Measurements from ENCODE around the gene HDGFL2.

HDGFL2 gene

GRCh38 chr19:4472174-4472974, at the start of gene HDGFL2:
Gene HDGFL2, plus strand, starts transcription at chr19:4472297. Its CDS starts 54 bp downstream, at chr19:4472351.
- peak; percentile 93 for DNase-seq

DNA sequence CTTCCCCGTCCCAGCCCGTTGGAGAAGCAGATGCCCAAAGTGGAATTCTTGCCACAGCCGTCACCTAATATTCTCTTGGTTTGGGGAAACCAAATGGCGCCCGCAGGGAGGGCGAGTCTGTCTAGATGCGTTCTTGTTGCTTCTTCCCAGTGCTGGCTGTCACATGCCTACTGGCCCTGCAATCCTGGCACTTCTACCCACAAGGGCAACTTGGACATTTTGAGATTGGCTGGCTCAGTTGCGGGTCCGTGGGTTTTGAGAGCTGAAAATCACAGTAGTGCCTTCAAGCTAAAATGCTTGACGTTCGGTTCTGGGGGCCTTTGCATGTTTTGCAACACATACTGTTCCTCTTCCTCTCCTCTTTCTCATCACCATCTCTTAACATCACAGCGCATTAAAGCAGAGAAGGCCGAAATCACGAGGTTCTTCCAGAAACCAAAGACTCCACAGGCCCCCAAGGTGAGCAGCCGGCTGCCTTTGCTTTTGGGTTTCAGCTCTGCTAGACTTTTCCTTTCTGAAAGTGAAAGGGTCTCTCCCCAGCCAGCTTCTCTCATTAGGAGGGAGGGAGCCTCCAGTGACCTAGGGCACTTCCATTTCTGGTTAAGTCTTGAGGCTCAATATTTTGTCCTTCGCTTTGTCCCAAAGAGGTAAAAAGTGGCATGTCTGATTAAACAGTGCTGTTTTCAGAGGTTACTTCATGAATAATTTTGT, 48.5 kb upstream of the HDGFL2 start:
- DNase-seq: no peak

DNA sequence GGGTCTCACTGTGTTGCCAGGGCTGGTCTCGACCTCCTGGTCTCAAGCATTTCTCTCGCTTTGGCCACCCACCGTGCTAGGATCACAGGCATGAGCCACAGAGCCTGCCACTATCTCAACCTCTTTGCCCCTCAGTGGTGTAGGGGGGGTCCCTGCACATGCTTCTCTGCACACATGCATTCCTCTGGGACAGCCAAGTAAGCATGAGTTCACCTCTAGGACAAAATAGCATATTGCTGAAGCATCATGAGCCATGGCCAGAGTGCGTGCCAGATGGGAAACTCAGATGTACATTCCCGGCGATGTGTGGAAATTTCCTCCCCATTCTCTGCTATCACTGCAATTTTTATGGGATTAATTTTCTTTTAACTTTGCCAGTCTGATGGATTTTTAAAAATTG, 46.6 kb upstream of the HDGFL2 start:
- no peak for DNase-seq

- DNase-seq: no peak
These were observed 43.6 kb upstream of the HDGFL2 start for GRCh38 chr19:4428326-4428975.

- DNase-seq: no peak
These were observed 42.8 kb upstream of the HDGFL2 start for GRCh38 chr19:4429256-4429655.

DNA sequence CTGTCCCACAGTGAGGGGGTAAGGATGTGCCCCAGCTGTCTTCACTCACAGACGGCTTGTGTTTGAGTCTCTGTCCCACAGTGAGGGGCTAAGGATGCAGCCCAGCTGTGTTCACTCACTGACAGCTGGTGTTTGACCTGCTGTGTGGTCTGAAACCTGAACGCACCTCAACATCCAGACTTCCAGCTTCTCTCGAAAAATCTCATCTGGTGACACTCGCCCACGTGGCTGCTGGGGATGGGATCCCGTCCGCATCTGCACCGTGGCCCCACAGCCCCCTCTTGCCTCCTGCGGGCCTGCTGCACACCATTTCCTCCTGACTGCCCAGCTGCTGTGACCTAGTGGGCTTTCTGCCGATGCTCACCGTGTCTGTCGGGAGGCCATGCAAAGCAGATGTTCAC, 42.3 kb upstream of the HDGFL2 start:
- DNase-seq: no peak

DNA sequence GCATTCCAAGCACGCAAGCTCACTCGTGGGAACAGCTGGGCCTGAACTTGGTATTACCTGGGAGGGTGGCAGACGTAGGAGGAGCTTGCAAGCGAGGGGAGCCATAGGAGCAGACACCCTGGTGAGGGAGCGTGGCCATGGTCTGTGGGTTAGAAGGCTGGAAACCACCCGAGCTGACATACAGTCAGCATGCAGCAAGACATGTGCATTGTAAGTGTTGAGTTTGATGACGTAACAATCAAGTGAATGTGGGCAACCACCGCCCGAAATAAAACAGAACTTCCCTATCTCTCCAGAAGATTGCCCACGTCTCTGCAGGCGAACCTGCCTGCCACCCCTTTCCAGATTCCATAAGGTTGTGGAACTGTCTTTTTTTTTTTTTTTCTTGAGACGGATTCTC, 41.3 kb upstream of the HDGFL2 start:
- DNase-seq: no peak

- no peak for DNase-seq
These were observed 40.8 kb upstream of the HDGFL2 start for GRCh38 chr19:4431296-4431695.

DNA sequence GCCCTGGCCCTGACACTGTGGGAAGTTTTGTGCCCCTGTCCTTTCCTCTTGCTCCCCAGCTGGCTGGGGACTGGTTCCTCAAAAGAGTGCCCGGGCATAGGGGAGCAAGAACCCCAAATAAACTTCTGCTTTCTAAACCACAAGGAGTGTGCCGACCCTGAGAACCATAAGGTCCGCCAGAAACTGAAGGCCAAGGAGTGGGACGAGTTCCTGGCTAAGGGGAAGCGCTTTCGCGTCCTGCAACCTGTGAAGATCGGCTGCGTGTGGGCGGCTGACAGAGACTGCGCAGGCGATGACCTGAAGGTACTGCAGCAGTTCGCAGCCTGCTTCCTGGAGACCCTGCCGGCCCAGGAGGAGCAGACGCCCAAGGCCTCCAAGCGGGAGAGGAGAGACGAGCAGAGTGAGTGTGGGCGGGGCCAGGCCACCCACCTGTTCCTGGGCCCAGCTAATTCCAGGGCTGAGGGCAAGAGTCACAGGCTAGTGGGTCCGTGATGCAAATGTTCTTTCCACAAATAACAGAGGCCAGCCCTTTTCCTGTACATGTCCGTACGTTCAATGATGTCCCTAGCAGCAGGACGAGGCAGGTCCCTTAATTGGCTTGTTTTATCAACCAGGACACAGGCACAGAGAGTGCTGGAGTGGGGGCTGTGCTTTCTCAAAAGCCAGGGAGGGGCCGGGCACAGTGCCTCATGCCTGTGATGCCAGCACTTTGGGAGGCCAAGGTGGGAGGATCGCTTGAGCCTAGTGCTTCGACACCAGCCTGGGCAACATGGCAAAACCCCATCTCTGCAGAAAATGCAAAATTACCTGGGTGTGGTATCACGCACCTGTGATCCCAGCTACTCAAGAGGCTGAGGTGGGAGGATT, 40.1 kb upstream of the HDGFL2 start:
- no peak for DNase-seq

GRCh38 chr19:4432918-4433506, 39.1 kb upstream of the HDGFL2 start:
- no peak for DNase-seq

DNA sequence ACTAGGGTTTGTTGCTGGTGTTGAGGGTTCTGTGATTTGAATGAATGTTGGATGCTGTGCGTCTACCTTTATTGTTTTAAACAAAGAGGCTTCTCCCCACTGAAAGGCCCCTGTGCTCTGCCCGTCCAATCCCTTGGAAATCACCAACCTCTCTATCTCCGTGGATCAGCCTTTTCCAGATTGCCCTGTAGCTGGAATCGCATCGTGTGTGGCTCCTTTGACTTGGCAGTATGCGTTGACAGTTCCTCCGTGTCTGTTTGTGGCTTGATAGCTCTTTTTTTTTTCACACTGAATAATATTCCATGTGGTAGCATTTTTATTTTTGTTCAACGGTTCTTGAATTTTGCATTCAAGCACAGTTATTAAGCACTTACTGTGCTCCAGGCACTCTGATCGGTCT, 37.7 kb upstream of the HDGFL2 start:
- DNase-seq: no peak

DNA sequence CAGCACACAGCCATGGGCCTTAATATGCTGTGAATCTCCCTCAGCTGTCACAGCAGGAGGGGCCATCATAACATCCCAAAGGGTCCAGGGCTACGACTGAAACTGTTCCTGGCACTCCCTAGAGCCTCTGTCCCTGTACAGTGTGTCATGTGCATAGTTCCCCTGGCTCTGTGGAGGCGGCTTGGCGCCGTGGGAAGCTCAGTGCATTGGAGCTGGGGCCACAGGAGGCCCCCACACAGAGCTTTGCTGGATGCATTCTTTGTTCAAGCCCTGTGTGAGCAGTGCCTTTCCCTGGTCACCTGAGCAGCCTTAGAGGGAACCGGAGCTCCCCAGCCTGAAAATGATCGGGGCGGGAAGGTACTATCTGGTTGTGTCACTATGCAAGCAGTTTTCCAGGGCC, 35.9 kb upstream of the HDGFL2 start:
- no peak for DNase-seq

DNA sequence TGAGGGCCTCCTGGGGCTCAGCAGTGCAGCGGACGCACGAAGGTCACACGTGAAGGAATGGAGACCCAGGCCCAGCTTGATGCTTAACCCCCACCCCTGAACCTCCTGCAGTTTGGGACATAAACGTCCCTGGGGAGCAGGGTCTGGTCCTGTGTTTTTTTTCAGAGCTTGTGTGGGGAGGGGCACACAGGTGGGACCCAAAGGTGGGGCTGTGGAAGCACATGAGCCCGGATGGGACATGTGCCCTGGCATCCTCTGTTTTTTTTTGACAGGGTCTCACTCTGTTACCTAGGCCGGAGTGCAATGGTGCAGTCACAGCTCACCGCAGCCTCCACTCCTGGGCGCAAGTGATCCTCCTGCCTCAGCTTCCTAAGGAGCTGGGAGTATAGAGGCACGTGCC, 35.0 kb upstream of the HDGFL2 start:
- no peak for DNase-seq

DNA sequence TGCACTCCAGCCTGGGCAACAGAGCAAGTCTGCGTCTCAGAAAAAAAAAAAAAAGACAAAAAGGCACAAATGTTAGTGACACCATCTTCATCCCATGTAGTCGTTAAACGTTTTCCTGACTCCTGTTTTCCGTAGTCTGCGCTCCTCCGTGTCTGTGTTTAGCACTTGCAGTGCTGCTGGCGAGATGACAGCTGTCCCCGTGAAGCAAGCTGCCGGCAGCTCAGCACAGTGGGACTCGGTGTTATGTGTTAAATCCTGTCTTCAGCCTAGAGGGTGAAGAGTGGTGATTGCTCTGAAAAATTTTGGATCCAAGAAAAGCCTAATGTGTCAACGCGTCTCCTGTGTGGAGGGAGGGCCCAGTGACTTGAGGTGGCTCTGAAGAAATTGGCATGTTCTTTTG, 32.9 kb upstream of the HDGFL2 start:
- DNase-seq: no peak

DNA sequence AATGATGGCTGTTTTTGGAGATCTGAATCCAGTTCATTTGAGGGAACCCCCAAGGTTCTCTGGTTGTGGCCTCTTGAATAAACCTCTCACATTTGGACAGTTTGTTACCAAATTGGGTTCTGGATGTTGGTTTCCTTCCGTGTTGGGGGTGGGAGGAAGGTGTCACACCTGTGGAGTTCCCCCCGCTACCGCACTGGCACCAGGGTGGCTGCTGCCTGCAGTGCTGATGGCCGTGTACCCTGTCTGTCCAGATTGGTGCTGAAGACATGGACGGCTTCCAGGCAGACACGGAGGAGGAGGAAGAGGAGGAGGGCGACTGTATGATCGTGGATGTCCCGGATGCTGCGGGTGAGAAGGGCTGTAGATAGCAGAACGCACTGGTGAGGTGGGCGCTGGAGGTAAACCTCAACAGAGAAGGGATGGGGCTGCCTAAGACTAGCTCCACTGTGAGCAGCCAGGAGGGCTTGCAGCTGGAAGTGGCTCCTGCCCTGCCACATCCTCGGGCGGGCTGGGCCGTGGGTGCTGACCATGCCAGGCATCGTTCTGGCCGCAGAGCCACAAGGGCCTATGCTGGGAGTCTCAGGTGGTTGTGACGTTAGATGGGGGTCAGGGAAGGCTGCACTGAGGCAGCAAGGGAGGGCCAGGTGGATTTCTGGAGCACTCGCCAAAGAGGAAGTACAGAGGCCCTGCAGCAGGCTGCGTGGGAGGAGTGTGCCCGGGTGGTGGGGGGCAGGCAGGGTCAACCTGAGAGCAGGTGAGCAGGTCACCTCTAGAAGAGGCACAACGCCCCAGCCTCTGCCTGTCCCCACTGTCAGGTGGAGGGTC, 29.9 kb upstream of the HDGFL2 start:
- DNase-seq: no peak

DNA sequence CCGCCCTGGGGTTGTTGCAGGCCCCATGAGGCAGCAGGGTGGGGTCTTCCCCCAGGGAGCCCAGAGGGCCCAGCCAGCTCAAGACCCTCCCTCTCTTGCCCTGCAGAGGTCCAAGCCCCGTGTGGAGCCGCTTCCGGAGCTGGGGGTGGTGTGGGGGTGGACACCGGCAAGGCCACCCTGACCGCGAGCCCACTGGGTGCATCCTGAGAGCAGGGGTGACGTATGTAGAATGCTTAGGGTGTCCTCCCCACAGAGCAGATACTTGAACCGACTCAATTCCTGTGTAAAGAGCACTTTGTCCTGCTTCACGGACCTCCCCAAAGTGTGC, 29.3 kb upstream of the HDGFL2 start:
- DNase-seq: no peak

DNA sequence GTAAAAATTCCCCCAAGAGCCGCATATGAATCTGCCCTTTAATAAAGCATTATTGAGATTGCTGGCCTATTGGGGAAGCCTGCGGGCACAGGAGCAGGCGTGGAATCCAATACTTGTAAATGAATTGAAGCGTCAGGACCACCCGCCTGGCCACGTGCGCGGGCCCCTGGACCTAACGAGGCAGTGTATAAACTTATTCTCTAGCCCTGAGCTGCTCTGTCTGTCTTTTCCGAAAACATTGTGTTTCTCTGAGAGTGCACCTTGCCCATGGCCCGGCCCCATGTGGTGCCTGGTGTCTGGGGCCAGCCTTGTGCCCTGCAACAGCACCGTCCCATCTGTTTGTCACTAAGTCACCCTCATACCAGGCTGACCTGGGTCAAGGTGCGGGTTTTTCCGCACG, 28.9 kb upstream of the HDGFL2 start:
- DNase-seq: no peak

DNA sequence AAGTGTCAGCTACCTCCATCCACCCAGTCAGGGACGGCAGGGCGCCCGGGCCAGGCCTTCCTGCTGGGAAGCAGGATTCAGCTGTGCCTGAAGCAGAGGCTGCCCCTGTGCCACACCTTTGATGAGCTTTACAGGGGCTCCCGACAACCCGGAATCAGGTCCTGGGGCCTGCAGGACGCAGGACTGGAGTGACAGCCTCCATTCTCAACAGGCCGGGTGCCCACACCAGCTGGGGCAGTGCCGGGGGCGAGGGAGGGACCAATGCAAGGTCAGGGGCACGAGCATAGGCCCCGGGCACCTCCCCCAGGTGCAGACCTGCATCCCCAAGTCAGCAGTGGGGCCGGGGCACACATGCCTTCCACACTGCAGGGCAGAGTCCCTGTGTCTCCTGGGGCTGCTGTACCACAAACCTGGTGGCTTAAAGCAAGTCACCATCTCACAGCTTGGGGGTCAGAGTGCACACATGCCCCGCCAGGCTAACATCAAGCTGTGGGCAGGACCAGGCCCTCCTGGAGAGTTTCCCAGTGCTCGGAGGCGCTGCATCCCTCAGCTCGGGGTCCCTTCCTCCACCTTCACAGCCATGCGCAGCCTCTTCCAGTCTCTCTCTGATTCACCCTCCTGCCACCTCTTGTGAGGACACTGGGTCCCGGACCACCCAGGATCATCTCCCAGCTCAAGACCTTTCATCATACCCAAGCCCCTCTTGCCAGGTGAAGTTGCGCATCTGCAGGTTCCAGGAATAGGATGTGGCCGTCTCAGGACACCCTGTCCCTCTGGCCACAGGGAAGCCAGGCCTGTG, 27.9 kb upstream of the HDGFL2 start:
- DNase-seq: no peak

- DNase-seq: no peak
These were observed 27.0 kb upstream of the HDGFL2 start for GRCh38 chr19:4444765-4445741.
